Measurements from ENCODE around the gene ISYNA1. TPM values are rescaled to one million over a fixed set of nuclear protein-coding genes. Genes with fewer than 3 reads are reported as not detected.
A peak's percentile ranks its signal among the peaks of the same experiment; 100 is the strongest.

The ISYNA1 gene
- total and polyA plus RNA-seq, 2 of the 13 experiments (the other 11 are each of a cell fraction or from before 2014, with no cell fraction given), result 29.6 to 48.5 TPM

- TF ChIP-seq, protein P1, sequence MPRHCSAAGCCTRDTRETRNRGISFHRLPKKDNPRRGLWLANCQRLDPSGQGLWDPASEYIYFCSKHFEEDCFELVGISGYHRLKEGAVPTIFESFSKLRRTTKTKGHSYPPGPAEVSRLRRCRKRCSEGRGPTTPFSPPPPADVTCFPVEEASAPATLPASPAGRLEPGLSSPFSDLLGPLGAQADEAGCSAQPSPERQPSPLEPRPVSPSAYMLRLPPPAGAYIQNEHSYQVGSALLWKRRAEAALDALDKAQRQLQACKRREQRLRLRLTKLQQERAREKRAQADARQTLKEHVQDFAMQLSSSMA (CRISPR knock-in tag; IDR thresholded peaks at IDR 0.05), result no peak
- TF ChIP-seq JUND (CRISPR knock-in tag; IDR thresholded peaks at IDR 0.05), result no peak
- no peak for TF ChIP-seq ZNF460 (CRISPR knock-in tag; IDR thresholded peaks at IDR 0.05; ENCODE audit: borderline replicate concordance)
- no peak for TF ChIP-seq SSRP1 (CRISPR knock-in tag; IDR thresholded peaks at IDR 0.05)
- TF ChIP-seq ZNF749 (CRISPR knock-in tag; IDR thresholded peaks at IDR 0.05; ENCODE audit: borderline replicate concordance), result no peak
- TF ChIP-seq TEAD3 (CRISPR knock-in tag; optimal IDR thresholded peaks at IDR 0.05; ENCODE audit: borderline replicate concordance), result peak; percentile 14
- TF ChIP-seq SKIL (CRISPR knock-in tag; IDR thresholded peaks at IDR 0.05; ENCODE audit: borderline replicate concordance), result peak; percentile 65; the same call in 1 of the 2 replicates
- TF ChIP-seq FIP1L1 (IDR thresholded peaks at IDR 0.05; ENCODE audit: borderline replicate concordance, insufficient read depth, low read depth, low read length), result no peak
- TF ChIP-seq, protein P2, sequence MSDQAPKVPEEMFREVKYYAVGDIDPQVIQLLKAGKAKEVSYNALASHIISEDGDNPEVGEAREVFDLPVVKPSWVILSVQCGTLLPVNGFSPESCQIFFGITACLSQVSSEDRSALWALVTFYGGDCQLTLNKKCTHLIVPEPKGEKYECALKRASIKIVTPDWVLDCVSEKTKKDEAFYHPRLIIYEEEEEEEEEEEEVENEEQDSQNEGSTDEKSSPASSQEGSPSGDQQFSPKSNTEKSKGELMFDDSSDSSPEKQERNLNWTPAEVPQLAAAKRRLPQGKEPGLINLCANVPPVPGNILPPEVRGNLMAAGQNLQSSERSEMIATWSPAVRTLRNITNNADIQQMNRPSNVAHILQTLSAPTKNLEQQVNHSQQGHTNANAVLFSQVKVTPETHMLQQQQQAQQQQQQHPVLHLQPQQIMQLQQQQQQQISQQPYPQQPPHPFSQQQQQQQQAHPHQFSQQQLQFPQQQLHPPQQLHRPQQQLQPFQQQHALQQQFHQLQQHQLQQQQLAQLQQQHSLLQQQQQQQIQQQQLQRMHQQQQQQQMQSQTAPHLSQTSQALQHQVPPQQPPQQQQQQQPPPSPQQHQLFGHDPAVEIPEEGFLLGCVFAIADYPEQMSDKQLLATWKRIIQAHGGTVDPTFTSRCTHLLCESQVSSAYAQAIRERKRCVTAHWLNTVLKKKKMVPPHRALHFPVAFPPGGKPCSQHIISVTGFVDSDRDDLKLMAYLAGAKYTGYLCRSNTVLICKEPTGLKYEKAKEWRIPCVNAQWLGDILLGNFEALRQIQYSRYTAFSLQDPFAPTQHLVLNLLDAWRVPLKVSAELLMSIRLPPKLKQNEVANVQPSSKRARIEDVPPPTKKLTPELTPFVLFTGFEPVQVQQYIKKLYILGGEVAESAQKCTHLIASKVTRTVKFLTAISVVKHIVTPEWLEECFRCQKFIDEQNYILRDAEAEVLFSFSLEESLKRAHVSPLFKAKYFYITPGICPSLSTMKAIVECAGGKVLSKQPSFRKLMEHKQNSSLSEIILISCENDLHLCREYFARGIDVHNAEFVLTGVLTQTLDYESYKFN (CRISPR knock-in tag; conservative IDR thresholded peaks at IDR 0.05), result 0 out of 2 replicates have a peak, but pooled peaks have one; percentile 12
- peak; percentile 78; the same call in 1 of the 2 replicates for TF ChIP-seq NCOR1 (IDR thresholded peaks at IDR 0.05; ENCODE audit: borderline replicate concordance, low read length)
- TF ChIP-seq, protein P3, sequence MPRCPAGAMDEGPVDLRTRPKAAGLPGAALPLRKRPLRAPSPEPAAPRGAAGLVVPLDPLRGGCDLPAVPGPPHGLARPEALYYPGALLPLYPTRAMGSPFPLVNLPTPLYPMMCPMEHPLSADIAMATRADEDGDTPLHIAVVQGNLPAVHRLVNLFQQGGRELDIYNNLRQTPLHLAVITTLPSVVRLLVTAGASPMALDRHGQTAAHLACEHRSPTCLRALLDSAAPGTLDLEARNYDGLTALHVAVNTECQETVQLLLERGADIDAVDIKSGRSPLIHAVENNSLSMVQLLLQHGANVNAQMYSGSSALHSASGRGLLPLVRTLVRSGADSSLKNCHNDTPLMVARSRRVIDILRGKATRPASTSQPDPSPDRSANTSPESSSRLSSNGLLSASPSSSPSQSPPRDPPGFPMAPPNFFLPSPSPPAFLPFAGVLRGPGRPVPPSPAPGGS (CRISPR knock-in tag; IDR thresholded peaks at IDR 0.05), result 0 out of 2 replicates have a peak, but pooled peaks have one; percentile 21
- no peak for TF ChIP-seq ZNF780A (CRISPR knock-in tag; IDR thresholded peaks at IDR 0.05)
- TF ChIP-seq SNAPC2 (CRISPR knock-in tag; IDR thresholded peaks at IDR 0.05), result no peak
- TF ChIP-seq SP5 (CRISPR knock-in tag; IDR thresholded peaks at IDR 0.05; ENCODE audit: borderline replicate concordance, low read depth), result peak; percentile 19; the same call in 1 of the 2 replicates
- TF ChIP-seq ZNF121 (CRISPR knock-in tag; IDR thresholded peaks at IDR 0.05), result no peak
- peak; percentile 96 for TF ChIP-seq SKI (IDR thresholded peaks at IDR 0.05; ENCODE audit: partially characterized antibody)
- TF ChIP-seq NR2F6 (IDR thresholded peaks at IDR 0.05), result peak; percentile 79
- peak; percentile 86 for TF ChIP-seq NR2F6 (CRISPR knock-in tag; IDR thresholded peaks at IDR 0.05)
- no peak for TF ChIP-seq ZNF788 (CRISPR knock-in tag; IDR thresholded peaks at IDR 0.05; ENCODE audit: borderline replicate concordance)
- TF ChIP-seq, protein P4, sequence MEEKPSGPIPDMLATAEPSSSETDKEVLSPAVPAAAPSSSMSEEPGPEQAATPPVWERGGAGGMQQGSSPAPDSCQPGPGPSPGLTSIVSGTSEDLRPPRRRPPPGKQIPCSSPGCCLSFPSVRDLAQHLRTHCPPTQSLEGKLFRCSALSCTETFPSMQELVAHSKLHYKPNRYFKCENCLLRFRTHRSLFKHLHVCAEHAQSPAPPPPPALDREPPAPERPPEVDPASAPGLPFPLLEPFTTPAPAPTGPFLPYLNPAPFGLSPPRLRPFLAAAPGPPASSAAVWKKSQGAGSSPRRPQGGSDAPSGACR (CRISPR knock-in tag; IDR thresholded peaks at IDR 0.05), result no peak
These were observed 23.3 kb downstream of the ISYNA1 start (continued) for GRCh38 chr19:18414504-18415177.
